ENCODE measurements around the gene ARHGAP6. TPM values are rescaled to one million over a fixed set of nuclear protein-coding genes. Genes with fewer than 3 reads are reported as not detected.

The ARHGAP6 gene
- total RNA-seq, 2 experiments from 2014 or later: not detected

Small RNAs within 50 kb of the gene (microRNA-seq; reads per million reads assigned to microRNA genes)
- gene MIR548AX: not detected

Other genes with a start within 250 kb of the ARHGAP6 start
- 10 to 100 TPM; 49.7 to 50.1 TPM for gene MSL3, start 92.3 kb upstream of the ARHGAP6 start, total RNA-seq

Data from activated CD8-positive, alpha-beta T cell treated with anti-CD3 and anti-CD28 coated beads, Interleukin-2, amount 10 ng/mL, durations not matched to agents 7 days and 5 days (primary cell).